ENCODE measurements around the gene MEGF6. TPM values are rescaled to one million over a fixed set of nuclear protein-coding genes. Genes with fewer than 3 reads are reported as not detected.

The MEGF6 gene
- total RNA-seq, 6 experiments from 2014 or later, result 20.3 to 39.2 (median 23.0) TPM

DNA sequence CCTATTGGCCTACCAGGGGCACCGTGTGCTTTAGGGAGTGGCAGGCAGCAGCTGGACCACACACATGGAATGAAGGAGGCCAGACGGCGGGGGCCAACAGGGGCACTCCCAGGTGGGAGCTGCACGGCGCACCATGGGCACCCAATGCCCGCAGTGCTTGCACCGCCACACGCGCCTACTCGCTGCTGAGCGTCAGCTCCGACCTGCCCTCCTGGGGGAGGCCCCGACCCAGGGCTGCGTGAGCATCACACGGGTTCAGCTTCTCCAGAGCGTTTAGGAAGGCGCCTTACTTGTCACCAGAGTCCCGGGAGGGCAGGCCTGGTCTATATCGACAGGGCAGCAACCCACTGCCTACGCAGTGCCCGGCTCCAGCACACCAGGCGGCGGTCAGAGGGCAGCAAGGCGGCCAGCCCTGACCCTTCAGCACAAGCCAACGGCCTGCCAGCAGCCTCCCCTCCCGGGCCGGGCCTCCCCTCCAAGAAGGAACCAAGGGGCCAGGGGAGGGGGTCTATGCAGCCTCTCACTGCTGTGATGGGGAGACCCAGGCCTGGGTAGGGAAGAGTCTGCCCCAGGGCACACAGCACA lies 91.9 kb downstream of the MEGF6 start:
- Mint-ChIP-seq H3K9me3 (no peaks in the 10 kb centered on the region), H3K27me3 (ENCODE audit: insufficient read depth) (peaks cover 2% of the 10 kb centered on the region), H3K36me3 (ENCODE audit: low read depth) (no peaks in the 10 kb centered on the region), H3K4me3 (no peak overlapping the region), H3K4me1 (ENCODE audit: low read depth) (no peaks in the 10 kb centered on the region), H3K27ac (no peak overlapping the region)
- TF ChIP-seq, protein P1, sequence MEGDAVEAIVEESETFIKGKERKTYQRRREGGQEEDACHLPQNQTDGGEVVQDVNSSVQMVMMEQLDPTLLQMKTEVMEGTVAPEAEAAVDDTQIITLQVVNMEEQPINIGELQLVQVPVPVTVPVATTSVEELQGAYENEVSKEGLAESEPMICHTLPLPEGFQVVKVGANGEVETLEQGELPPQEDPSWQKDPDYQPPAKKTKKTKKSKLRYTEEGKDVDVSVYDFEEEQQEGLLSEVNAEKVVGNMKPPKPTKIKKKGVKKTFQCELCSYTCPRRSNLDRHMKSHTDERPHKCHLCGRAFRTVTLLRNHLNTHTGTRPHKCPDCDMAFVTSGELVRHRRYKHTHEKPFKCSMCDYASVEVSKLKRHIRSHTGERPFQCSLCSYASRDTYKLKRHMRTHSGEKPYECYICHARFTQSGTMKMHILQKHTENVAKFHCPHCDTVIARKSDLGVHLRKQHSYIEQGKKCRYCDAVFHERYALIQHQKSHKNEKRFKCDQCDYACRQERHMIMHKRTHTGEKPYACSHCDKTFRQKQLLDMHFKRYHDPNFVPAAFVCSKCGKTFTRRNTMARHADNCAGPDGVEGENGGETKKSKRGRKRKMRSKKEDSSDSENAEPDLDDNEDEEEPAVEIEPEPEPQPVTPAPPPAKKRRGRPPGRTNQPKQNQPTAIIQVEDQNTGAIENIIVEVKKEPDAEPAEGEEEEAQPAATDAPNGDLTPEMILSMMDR (IDR thresholded peaks at IDR 0.05), result no peak
- no peak for DNase-seq

DNA sequence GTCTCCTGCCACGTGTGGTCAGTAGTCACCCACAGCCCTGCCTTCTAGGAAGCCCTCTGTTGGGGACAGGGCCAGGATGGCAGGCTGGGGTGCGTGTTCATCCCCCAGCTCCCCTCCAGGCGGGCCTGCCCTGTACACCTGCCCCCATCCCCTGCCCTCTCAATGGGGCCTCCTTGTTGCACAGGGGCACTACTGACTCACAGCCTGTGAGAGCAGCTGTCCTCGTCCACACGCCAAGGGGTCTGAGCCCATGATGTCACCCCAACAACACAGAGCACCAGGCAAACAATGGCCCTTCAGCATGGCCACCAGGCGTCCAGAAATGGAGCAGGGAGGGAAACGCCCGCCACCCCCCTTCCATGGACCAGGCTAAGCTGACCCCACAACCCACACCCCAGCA lies 92.6 kb downstream of the MEGF6 start:
- H3K4me3 Mint-ChIP-seq, result no peak overlapping the region
- no peaks in the 10 kb centered on the region for H3K4me1 Mint-ChIP-seq (ENCODE audit: low read depth)
- no peaks in the 10 kb centered on the region for H3K9me3 Mint-ChIP-seq
- no peaks in the 10 kb centered on the region for H3K36me3 Mint-ChIP-seq (ENCODE audit: low read depth)
- TF ChIP-seq, protein P1 (IDR thresholded peaks at IDR 0.05), result no peak
- peaks cover 2% of the 10 kb centered on the region for H3K27me3 Mint-ChIP-seq (ENCODE audit: insufficient read depth)
- no peak overlapping the region for H3K27ac Mint-ChIP-seq
- no peak for DNase-seq

DNA sequence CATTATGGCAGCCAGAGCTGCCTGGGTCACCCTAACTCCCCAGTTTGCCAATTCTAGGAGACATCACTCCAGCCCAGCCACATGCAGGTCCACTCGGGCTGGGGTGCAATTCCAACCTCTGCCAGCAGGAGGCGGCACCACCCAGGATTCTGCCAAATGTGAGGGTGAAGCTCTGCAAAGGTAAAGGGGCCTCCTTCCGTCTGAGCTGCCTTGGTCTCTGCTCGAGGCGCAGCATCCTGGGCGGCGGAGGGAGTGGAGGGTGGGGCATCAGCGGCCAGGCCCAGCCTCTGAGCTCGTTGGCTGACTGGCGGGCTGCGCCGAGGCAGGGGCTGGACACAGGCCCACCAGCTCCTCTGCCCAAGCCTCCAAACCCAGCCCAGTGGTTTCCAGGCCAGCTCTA lies 93.1 kb downstream of the MEGF6 start:
- no peak for DNase-seq
- Mint-ChIP-seq H3K4me1 (ENCODE audit: low read depth) (no peaks in the 10 kb centered on the region), H3K27ac (no peak overlapping the region), H3K4me3 (no peak overlapping the region), H3K27me3 (ENCODE audit: insufficient read depth) (peaks cover 2% of the 10 kb centered on the region), H3K36me3 (ENCODE audit: low read depth) (no peaks in the 10 kb centered on the region), H3K9me3 (no peaks in the 10 kb centered on the region)
- TF ChIP-seq, protein P1 (IDR thresholded peaks at IDR 0.05), result peak; percentile 96

DNA sequence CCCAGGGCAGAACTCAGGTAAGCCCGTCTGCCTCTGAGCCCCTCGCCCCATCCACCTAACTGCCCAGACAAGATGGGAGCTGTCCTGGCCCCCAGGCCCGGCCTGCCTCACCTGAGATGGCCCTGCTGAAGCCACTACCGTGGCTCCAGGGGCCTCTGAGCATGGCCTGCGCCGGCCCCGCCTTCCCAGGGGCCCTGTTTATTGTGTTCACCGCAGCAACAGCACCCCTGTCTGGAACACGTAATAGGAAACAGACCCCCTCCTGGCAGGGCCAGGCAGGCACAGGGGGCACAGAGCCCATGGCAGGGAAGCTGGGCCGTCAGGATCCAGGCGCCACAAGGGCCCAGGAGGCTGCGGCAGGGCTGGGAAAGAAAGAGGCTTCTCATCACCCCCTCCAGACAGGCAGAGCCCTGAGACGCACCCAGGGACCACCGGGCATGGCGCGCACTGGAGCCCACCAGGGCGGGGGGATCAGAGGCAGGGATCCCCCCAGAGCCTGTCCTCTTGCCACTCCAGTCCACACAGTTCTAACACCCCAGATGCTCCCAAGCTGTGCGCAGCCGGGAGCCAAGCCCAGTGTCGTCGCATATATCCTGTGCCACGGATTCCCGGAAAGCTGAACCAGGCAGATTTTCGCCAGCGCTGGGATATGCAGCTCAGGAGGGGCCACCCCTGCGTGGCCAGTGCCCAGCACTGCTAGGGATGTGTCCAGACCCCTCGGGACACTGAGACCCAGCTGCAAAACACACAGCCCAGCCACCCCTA lies 94.2 kb downstream of the MEGF6 start:
- Mint-ChIP-seq H3K36me3 (ENCODE audit: low read depth) (peaks cover 5% of the 10 kb centered on the region), H3K27ac (no peak overlapping the region), H3K9me3 (no peaks in the 10 kb centered on the region), H3K4me1 (ENCODE audit: low read depth) (no peaks in the 10 kb centered on the region), H3K4me3 (no peak overlapping the region), H3K27me3 (ENCODE audit: insufficient read depth) (peaks cover 2% of the 10 kb centered on the region)
- TF ChIP-seq, protein P1 (IDR thresholded peaks at IDR 0.05), result no peak
- DNase-seq, result no peak

DNA sequence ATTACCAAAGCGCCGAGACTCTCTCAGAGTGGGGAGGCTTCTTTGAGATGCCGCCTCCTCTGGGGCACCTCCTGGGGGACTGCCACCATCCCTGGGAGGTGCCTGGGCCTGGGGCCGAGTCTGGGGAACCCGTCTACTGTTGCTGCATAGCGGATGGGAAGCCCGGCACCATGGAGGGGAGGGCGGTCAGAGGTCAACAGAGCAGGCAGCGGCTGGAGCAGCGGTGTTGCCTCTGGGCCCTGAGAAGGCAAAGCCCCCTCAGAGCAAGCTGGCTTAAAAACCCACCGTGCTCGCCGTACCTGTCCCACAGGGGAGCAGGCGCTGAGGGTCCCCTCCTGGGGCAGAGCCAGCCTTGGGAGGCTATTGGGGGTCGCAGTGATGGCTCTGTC lies 94.8 kb downstream of the MEGF6 start:
- Mint-ChIP-seq H3K9me3 (no peaks in the 10 kb centered on the region), H3K36me3 (ENCODE audit: low read depth) (peaks cover 5% of the 10 kb centered on the region), H3K27ac (no peak overlapping the region), H3K27me3 (ENCODE audit: insufficient read depth) (peaks cover 2% of the 10 kb centered on the region), H3K4me1 (ENCODE audit: low read depth) (no peaks in the 10 kb centered on the region), H3K4me3 (no peak overlapping the region)
- TF ChIP-seq, protein P1 (IDR thresholded peaks at IDR 0.05), result no peak
- DNase-seq, result no peak

Measured in HFFc6 (cell line).